Activated T-cell treated with anti-CD3 and anti-CD28 coated beads for 48 hours (primary cell): Measurements from ENCODE around the gene UBR1.
"Not testable (repeated sequence)": the region's sequence is repeated elsewhere in the genome, so short reads cannot be mapped to it uniquely, and the experiment has no call there.

Experiments
- DNase-seq: peaks from one replicate; pipeline ENCODE4 v3.0.0-alpha.2; 2020; ENCODE audit warnings: low read depth

The UBR1 gene

GRCh38 chr15:42908538-42908937 lies 197.3 kb downstream of the UBR1 start:
- no peak for DNase-seq

- DNase-seq, result no peak
These were observed 202.2 kb downstream of the UBR1 start for GRCh38 chr15:42903388-42904324.

GRCh38 chr15:42893911-42894310 lies 211.9 kb downstream of the UBR1 start:
- DNase-seq, result not testable (repeated sequence)
